Osteoblast (primary cell): Measurements from ENCODE around the gene FAM174C. TPM values are rescaled to one million over a fixed set of nuclear protein-coding genes. Genes with fewer than 3 reads are reported as not detected.

ENCODE experiments used
- DNase-seq: peaks from one replicate; pipeline ENCODE4 v3.0.0; 2011; ENCODE audit warnings: low spot score, mixed read lengths; ENCODE audit not compliant: insufficient read length; ENCODE audit errors: missing footprints
- H2AFZ ChIP-seq: 2 replicates; pipeline ENCODE4 v1.6.0; 2011; ENCODE audit warnings: mild to moderate bottlenecking, low read length
- H3K27ac ChIP-seq: 2 replicates; pipeline ENCODE4 v1.5.1; 2011; ENCODE audit warnings: mild to moderate bottlenecking, low read depth, low read length, moderate library complexity
- H3K27me3 ChIP-seq: 2 replicates; pipeline ENCODE4 v1.6.0; 2012; ENCODE audit warnings: mild to moderate bottlenecking, control low read depth, inconsistent platforms, low read length, moderate library complexity; ENCODE audit not compliant: insufficient read depth
- H3K36me3 ChIP-seq: 2 replicates; pipeline ENCODE4 v1.5.1; 2011; ENCODE audit warnings: mild to moderate bottlenecking, low read length, control low read depth, moderate library complexity; ENCODE audit not compliant: insufficient read depth
- H3K4me1 ChIP-seq: 2 replicates; pipeline ENCODE4 v1.5.1; 2011; ENCODE audit warnings: mild to moderate bottlenecking, low read length, control low read depth, moderate library complexity; ENCODE audit not compliant: insufficient read depth
- H3K4me2 ChIP-seq: 2 replicates; pipeline ENCODE4 v1.6.0; 2011; ENCODE audit warnings: mild to moderate bottlenecking, low read length; ENCODE audit not compliant: insufficient read depth
- H3K4me3 ChIP-seq: fragments of 200-600 bp; sonication (generic); 3 replicates; pipeline ENCODE4 v1.5.1; 2012; ENCODE audit warnings: mild to moderate bottlenecking, low read length, inconsistent platforms; ENCODE audit not compliant: insufficient read depth
- H3K79me2 ChIP-seq: 2 replicates; pipeline ENCODE4 v1.6.0; 2012; ENCODE audit warnings: mild to moderate bottlenecking, low read length, control low read depth, inconsistent platforms; ENCODE audit not compliant: insufficient read depth
- H3K9me3 ChIP-seq: 2 replicates; pipeline ENCODE4 v1.5.1; 2011; ENCODE audit warnings: low read depth, low read length, control low read depth
- H4K20me1 ChIP-seq: 2 replicates; pipeline ENCODE4 v1.6.0; 2012; ENCODE audit warnings: mild to moderate bottlenecking, low read length, control low read depth; ENCODE audit not compliant: insufficient read depth
- CTCF ChIP-seq: IDR thresholded peaks from 2 replicates; pipeline ENCODE4 v1.5.1; 2011; ENCODE audit warnings: mild to moderate bottlenecking, low read depth, low read length, moderate library complexity; ENCODE audit errors: extremely low read depth
- total RNA-seq: library from RNA; depleted of rRNA; stranded (reverse); fragments of >200 nt; gene quantifications from 2 replicates; pipeline ENCODE4 v1.2.3, GENCODE V29; 2012

Gene FAM174C
- total RNA-seq, 1 donor, result 25.0 TPM

GRCh38 chr19:1290703-1291651, 15.6 kb downstream of the FAM174C start:
- H3K9me3 ChIP-seq, result no peaks in the 10 kb centered on the region
- peak; percentile 93 for DNase-seq
- no peak overlapping the region for H3K4me2 ChIP-seq
- no peak overlapping the region for H2AFZ ChIP-seq
- H4K20me1 ChIP-seq, result no peaks in the 10 kb centered on the region
- no peak for TF ChIP-seq CTCF
- H3K4me3 ChIP-seq, result no peak overlapping the region
- no peaks in the 10 kb centered on the region for H3K4me1 ChIP-seq
- no peaks in the 10 kb centered on the region for H3K36me3 ChIP-seq
- H3K27ac ChIP-seq, result no peak overlapping the region
- peaks cover 23% of the 10 kb centered on the region for H3K27me3 ChIP-seq
- H3K79me2 ChIP-seq, result no peaks in the 10 kb centered on the region

DNA sequence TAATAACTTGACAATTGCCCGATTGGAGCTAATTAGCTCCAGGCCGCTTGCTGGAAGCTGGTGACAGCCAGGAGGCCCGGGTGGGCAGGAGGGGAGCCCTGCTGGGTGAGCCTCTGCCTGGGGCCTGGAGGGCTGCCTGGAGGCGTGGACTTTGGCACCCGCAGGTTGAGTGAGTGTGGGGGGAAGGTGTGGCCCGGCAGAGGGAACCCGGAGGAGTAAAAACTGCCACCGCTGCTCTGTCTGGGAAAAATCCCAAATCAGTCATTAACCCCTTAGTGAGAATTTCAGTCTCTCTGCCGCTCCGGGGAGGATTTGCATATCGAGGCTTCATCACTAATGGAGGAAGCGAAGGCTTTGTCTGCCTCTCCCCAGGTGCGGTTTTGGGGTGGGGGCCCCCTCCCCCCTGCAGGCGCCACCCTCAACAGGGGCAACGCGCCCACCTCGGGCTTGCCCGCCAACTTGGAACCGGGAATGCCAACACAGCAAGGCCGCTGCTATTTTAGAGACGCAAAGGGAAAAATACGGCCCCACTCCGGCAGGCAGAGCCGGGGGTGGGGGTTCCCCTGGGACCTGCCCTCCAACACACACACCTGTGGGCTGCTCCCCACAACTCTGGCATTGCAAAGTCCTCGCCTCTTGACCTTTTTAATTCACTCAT, 16.6 kb downstream of the FAM174C start:
- Histone ChIP-seq H4K20me1 (no peaks in the 10 kb centered on the region), H3K36me3 (no peaks in the 10 kb centered on the region), H2AFZ (no peak overlapping the region), H3K4me1 (no peaks in the 10 kb centered on the region), H3K79me2 (no peaks in the 10 kb centered on the region), H3K27ac (no peak overlapping the region), H3K4me2 (no peak overlapping the region), H3K27me3 (peaks cover 17% of the 10 kb centered on the region), H3K9me3 (no peaks in the 10 kb centered on the region), H3K4me3 (no peak overlapping the region)
- TF ChIP-seq CTCF, result no peak
- DNase-seq, result no peak

GRCh38 chr19:1292419-1293151, 17.3 kb downstream of the FAM174C start:
- no peak overlapping the region for H2AFZ ChIP-seq
- H3K4me2 ChIP-seq, result no peak overlapping the region
- no peak overlapping the region for H3K4me3 ChIP-seq
- no peak for TF ChIP-seq CTCF
- no peaks in the 10 kb centered on the region for H3K79me2 ChIP-seq
- H3K9me3 ChIP-seq, result no peaks in the 10 kb centered on the region
- no peak overlapping the region for H3K27ac ChIP-seq
- no peaks in the 10 kb centered on the region for H4K20me1 ChIP-seq
- peak; percentile 94 for DNase-seq
- no peaks in the 10 kb centered on the region for H3K36me3 ChIP-seq
- peaks cover 10% of the 10 kb centered on the region for H3K27me3 ChIP-seq
- no peaks in the 10 kb centered on the region for H3K4me1 ChIP-seq
